ENCODE data around the gene BPIFB2. TPM values are rescaled to one million over a fixed set of nuclear protein-coding genes. Genes with fewer than 3 reads are reported as not detected.

Gene BPIFB2
- total and polyA plus RNA-seq, 2 donors (not counting 3 experiments of a cell fraction or from before 2014, with no cell fraction given), result not detected

DNA sequence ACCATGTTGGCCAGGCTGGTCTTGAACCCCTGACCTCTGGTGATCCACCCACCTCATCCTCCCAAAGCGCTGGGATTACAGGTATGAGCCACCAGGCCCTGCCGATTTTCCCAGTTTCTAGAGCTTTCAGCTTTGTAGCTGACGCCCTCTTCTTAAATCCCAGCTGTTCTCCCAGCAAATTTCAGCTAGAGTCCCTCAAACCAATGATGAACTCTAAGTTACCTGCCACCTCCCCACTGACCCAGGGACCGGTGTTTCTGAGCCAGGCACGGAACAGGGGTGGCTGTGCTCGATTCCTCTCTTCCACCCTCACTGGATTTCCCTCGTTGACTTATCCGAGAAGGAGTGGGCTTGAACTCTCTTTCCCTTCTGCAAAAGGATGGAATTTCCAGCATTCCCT lies 42.4 kb upstream of the BPIFB2 start:
- Histone ChIP-seq H3K4me1 (ENCODE audit: control insufficient read depth, extremely low read depth, insufficient read depth, low read length) (no peaks in the 10 kb centered on the region), H3K27ac (ENCODE audit: insufficient read depth, low read depth, low read length) (no peak overlapping the region)

DNA sequence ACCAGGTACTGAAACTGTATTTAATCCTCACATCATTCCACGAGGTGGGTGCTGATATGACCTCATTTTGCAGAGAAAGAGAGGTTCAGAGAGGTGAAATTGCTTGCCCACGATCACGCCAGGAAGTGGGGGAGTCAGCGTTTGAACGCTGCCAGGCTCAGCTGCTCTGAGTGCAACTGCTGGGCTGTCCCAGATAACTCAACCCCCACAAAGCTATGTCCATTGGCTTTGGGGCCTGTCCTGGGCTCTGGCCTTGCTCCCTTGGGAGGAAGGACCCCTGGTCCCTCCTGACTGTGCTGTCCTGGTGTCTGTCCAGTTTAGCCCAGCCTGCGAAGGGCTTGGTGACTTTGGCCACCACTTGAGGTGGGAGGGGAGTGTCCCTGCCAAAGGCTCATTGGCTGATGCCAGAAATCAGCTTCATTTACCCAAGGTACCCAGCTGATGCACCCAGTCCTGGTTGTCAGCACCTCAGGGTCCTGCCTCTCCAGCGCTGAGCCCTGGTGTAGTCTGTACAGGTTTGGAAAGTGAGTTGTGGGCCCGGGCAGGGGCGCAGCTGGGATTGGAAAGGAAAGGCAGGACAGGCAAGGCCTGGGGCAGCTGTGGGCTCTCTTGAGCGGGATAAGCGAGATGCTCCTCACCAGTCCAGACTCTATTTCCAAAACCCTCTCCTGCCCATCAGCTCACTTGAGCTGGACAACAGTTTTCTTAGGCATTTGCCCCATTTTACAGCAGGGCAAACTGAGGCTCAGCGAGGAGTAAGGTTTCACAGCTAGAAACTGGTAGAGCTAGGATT lies 41.7 kb upstream of the BPIFB2 start:
- Histone ChIP-seq H3K36me3 (ENCODE audit: control insufficient read depth in 2 of 2, extremely low read depth in 1 of 2, insufficient read depth in 2 of 2, low read length in 2 of 2) (no peaks in the 10 kb centered on the region), H3K9me3 (replicated peaks; ENCODE audit: control insufficient read depth, insufficient read depth, low read length) (no peaks in the 10 kb centered on the region), H3K4me3 (replicated peaks in 1 of 3; ENCODE audit: insufficient read depth in 1 of 3, low read depth in 1 of 3, low read length in 3 of 3) (no peak overlapping the region), H3K9ac (replicated peaks; ENCODE audit: extremely low read depth, insufficient read depth, low read length) (no peak overlapping the region), H3K27me3 (ENCODE audit: control insufficient read depth in 2 of 2, insufficient read depth in 2 of 2, low read length in 2 of 2) (peaks cover 1 to 2% of the 10 kb centered on the region in 2 experiments), H3K9me1 (replicated peaks; ENCODE audit: control insufficient read depth, extremely low read depth, insufficient read depth, low read length) (no peaks in the 10 kb centered on the region), H3K4me1 (ENCODE audit: control insufficient read depth, extremely low read depth, insufficient read depth, low read length) (no peaks in the 10 kb centered on the region), H3K27ac (ENCODE audit: insufficient read depth, low read depth, low read length) (no peak overlapping the region), H3K4me2 (ENCODE audit: insufficient read depth, low read length) (no peak overlapping the region), H4K20me1 (replicated peaks; ENCODE audit: control insufficient read depth, extremely low read depth, insufficient read depth, low read length) (no peaks in the 10 kb centered on the region), H3K79me2 (ENCODE audit: control insufficient read depth, insufficient read depth, low read length) (no peaks in the 10 kb centered on the region), H2AFZ (ENCODE audit: low read depth, low read length) (no peak overlapping the region)
- ChIA-PET CTCF (no interaction called here), POLR2A (no interaction called here)
- DNase-seq (ENCODE audit: low read depth, low spot score) (no peak), FAIRE-seq (no peak)
- TF ChIP-seq POLR2A (IDR thresholded peaks at IDR 0.05; ENCODE audit: low read depth, low read length) (no peak), EZH2 (IDR thresholded peaks at IDR 0.05; ENCODE audit: borderline replicate concordance, low read depth, low read length, severe bottlenecking) (no peak), FOS (IDR thresholded peaks at IDR 0.05; ENCODE audit: borderline replicate concordance, insufficient read depth, low read length) (no peak), MYC (IDR thresholded peaks at IDR 0.05; ENCODE audit: low read depth, low read length) (no peak), POLR2AphosphoS5 (IDR thresholded peaks at IDR 0.05; ENCODE audit: insufficient read depth, low read depth, low read length) (no peak), JUN (IDR thresholded peaks at IDR 0.05; ENCODE audit: borderline replicate concordance, insufficient read depth, insufficient read length, low read depth) (no peak)
- TF ChIP-seq, protein P1, sequence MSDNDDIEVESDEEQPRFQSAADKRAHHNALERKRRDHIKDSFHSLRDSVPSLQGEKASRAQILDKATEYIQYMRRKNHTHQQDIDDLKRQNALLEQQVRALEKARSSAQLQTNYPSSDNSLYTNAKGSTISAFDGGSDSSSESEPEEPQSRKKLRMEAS (IDR thresholded peaks at IDR 0.05; ENCODE audit: insufficient read depth, insufficient read length), result no peak
- TF ChIP-seq, protein P2, sequence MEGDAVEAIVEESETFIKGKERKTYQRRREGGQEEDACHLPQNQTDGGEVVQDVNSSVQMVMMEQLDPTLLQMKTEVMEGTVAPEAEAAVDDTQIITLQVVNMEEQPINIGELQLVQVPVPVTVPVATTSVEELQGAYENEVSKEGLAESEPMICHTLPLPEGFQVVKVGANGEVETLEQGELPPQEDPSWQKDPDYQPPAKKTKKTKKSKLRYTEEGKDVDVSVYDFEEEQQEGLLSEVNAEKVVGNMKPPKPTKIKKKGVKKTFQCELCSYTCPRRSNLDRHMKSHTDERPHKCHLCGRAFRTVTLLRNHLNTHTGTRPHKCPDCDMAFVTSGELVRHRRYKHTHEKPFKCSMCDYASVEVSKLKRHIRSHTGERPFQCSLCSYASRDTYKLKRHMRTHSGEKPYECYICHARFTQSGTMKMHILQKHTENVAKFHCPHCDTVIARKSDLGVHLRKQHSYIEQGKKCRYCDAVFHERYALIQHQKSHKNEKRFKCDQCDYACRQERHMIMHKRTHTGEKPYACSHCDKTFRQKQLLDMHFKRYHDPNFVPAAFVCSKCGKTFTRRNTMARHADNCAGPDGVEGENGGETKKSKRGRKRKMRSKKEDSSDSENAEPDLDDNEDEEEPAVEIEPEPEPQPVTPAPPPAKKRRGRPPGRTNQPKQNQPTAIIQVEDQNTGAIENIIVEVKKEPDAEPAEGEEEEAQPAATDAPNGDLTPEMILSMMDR (IDR thresholded peaks at IDR 0.05; ENCODE audit: extremely low read depth in 1 of 2, insufficient read depth in 1 of 2, low read depth in 1 of 2, low read length in 2 of 2), result no peak
- BruUV-seq (replicated peaks), result no TSS peak
- dilution Hi-C loops (cut with MboI; ENCODE audit: extremely low pct_ligation_motif_present, low sequenced_read_pairs), result no loop called here
- intact Hi-C loops (cut with micrococcal nuclease), result no loop called here

More for the DNA sequence above, 42.4 kb upstream of the BPIFB2 start:
- dilution Hi-C loops (cut with MboI; ENCODE audit: extremely low pct_ligation_motif_present, low sequenced_read_pairs) (no loop called here), intact Hi-C loops (cut with micrococcal nuclease) (no loop called here)
- no peaks in the 10 kb centered on the region for H3K9me1 ChIP-seq (replicated peaks; ENCODE audit: control insufficient read depth, extremely low read depth, insufficient read depth, low read length)
- no peak for FAIRE-seq
- no peak for TF ChIP-seq MYC (IDR thresholded peaks at IDR 0.05; ENCODE audit: low read depth, low read length)
- BruUV-seq (replicated peaks), result no TSS peak
- H3K27me3 ChIP-seq (ENCODE audit: control insufficient read depth in 2 of 2, insufficient read depth in 2 of 2, low read length in 2 of 2), result peaks cover 1 to 2% of the 10 kb centered on the region in 2 experiments
- POLR2A ChIA-PET, result no interaction called here
- CTCF ChIA-PET, result no interaction called here
- DNase-seq (ENCODE audit: low read depth, low spot score), result no peak
- no peak overlapping the region for H3K9ac ChIP-seq (replicated peaks; ENCODE audit: extremely low read depth, insufficient read depth, low read length)
- H3K36me3 ChIP-seq (ENCODE audit: control insufficient read depth in 2 of 2, extremely low read depth in 1 of 2, insufficient read depth in 2 of 2, low read length in 2 of 2), result no peaks in the 10 kb centered on the region
- no peak overlapping the region for H3K4me3 ChIP-seq (replicated peaks in 1 of 3; ENCODE audit: insufficient read depth in 1 of 3, low read depth in 1 of 3, low read length in 3 of 3)
- H3K9me3 ChIP-seq (replicated peaks; ENCODE audit: control insufficient read depth, insufficient read depth, low read length), result no peaks in the 10 kb centered on the region
- no peak overlapping the region for H3K4me2 ChIP-seq (ENCODE audit: insufficient read depth, low read length)
- H4K20me1 ChIP-seq (replicated peaks; ENCODE audit: control insufficient read depth, extremely low read depth, insufficient read depth, low read length), result no peaks in the 10 kb centered on the region
- H3K79me2 ChIP-seq (ENCODE audit: control insufficient read depth, insufficient read depth, low read length), result no peaks in the 10 kb centered on the region
- H2AFZ ChIP-seq (ENCODE audit: low read depth, low read length), result no peak overlapping the region

Measured in endothelial cell of umbilical vein (primary cell).